Measurements from ENCODE around the gene KCNMB3.
"Not testable (repeated sequence)": the region's sequence is repeated elsewhere in the genome, so short reads cannot be mapped to it uniquely, and the experiment has no call there.

Gene KCNMB3

GRCh38 chr3:179264449-179264848 is 13.5 kb upstream of the KCNMB3 start:
- no peak for DNase-seq (ENCODE audit: low read depth, low spot score)

GRCh38 chr3:179263134-179263533 is 12.2 kb upstream of the KCNMB3 start:
- no peak for DNase-seq (ENCODE audit: low read depth, low spot score)

GRCh38 chr3:179260949-179261765 is 10.2 kb upstream of the KCNMB3 start:
- no peak for DNase-seq (ENCODE audit: low read depth, low spot score)

- not testable (repeated sequence) for DNase-seq (ENCODE audit: low read depth, low spot score)
These were observed 9.2 kb upstream of the KCNMB3 start for GRCh38 chr3:179259959-179260756.

GRCh38 chr3:179258820-179259219 is 7.9 kb upstream of the KCNMB3 start:
- DNase-seq (ENCODE audit: low read depth, low spot score): no peak

- not testable (repeated sequence) for DNase-seq (ENCODE audit: low read depth, low spot score)
These were observed 6.8 kb upstream of the KCNMB3 start for GRCh38 chr3:179257742-179258141.

- no peak for DNase-seq (ENCODE audit: low read depth, low spot score)
These were observed 5.9 kb upstream of the KCNMB3 start for GRCh38 chr3:179256813-179257212.

- no peak for DNase-seq (ENCODE audit: low read depth, low spot score)
These were observed 3.5 kb downstream of the KCNMB3 start for GRCh38 chr3:179247289-179248015.

- DNase-seq (ENCODE audit: low read depth, low spot score): no peak
These were observed 6.0 kb downstream of the KCNMB3 start for GRCh38 chr3:179244878-179245277.

- not testable (repeated sequence) for DNase-seq (ENCODE audit: low read depth, low spot score)
These were observed 8.1 kb downstream of the KCNMB3 start for GRCh38 chr3:179242859-179243258.

GRCh38 chr3:179240299-179240698 is 10.6 kb downstream of the KCNMB3 start:
- not testable (repeated sequence) for DNase-seq (ENCODE audit: low read depth, low spot score)

- no peak for DNase-seq (ENCODE audit: low read depth, low spot score)
These were observed 14.1 kb downstream of the KCNMB3 start for GRCh38 chr3:179236669-179237301.

GRCh38 chr3:179234199-179234598 is 16.7 kb downstream of the KCNMB3 start:
- no peak for DNase-seq (ENCODE audit: low read depth, low spot score)

GRCh38 chr3:179233043-179233442 is 17.9 kb downstream of the KCNMB3 start:
- no peak for DNase-seq (ENCODE audit: low read depth, low spot score)

- no peak for DNase-seq (ENCODE audit: low read depth, low spot score)
These were observed 21.7 kb downstream of the KCNMB3 start for GRCh38 chr3:179229177-179229576.

GRCh38 chr3:179227349-179227748 is 23.6 kb downstream of the KCNMB3 start:
- no peak for DNase-seq (ENCODE audit: low read depth, low spot score)

- DNase-seq (ENCODE audit: low read depth, low spot score): no peak
These were observed 26.3 kb downstream of the KCNMB3 start for GRCh38 chr3:179224584-179224983.

GRCh38 chr3:179223548-179223947 is 27.4 kb downstream of the KCNMB3 start:
- no peak for DNase-seq (ENCODE audit: low read depth, low spot score)

- DNase-seq (ENCODE audit: low read depth, low spot score): not testable (repeated sequence)
These were observed 32.7 kb downstream of the KCNMB3 start for GRCh38 chr3:179218213-179218612.

- not testable (repeated sequence) for DNase-seq (ENCODE audit: low read depth, low spot score)
These were observed 35.4 kb downstream of the KCNMB3 start for GRCh38 chr3:179215550-179215949.

GRCh38 chr3:179200790-179201189 is 50.1 kb downstream of the KCNMB3 start:
- DNase-seq (ENCODE audit: low read depth, low spot score): no peak

GRCh38 chr3:179196700-179197099 is 54.2 kb downstream of the KCNMB3 start:
- no peak for DNase-seq (ENCODE audit: low read depth, low spot score)
